GM21786 (cell line): ENCODE measurements around the gene TMPRSS13.

Experiments
- ATAC-seq: cut with Tn5 transposase; IDR thresholded peaks from one replicate; pipeline ENCODE4 v1.9.1; 2021; ENCODE audit not compliant: unreplicated experiment

The TMPRSS13 gene

DNA sequence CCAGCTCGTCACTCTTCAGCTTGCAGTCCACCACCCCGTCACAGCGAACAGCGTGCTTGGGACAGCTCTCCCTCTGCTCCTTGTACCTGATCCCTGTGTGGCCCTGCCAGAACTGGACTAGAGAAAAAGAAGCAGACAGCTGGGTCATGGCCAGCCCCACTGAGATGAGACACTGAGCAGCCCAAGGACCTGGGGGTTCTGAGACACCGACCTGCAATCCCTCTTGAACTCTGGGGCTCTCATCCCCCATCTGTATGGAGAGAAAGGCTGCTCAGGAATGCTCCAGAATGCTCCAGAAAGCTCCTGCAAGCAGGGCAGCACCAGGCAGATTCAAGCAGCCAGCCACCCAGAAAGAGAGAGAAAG is 14.8 kb downstream of the TMPRSS13 start:
- no peak for ATAC-seq

GRCh38 chr11:117913736-117914397 is 15.3 kb downstream of the TMPRSS13 start:
- ATAC-seq, result no peak

- no peak for ATAC-seq
Observed at GRCh38 chr11:117912497-117912896, 16.7 kb downstream of the TMPRSS13 start.

GRCh38 chr11:117911694-117912093 is 17.5 kb downstream of the TMPRSS13 start:
- no peak for ATAC-seq

DNA sequence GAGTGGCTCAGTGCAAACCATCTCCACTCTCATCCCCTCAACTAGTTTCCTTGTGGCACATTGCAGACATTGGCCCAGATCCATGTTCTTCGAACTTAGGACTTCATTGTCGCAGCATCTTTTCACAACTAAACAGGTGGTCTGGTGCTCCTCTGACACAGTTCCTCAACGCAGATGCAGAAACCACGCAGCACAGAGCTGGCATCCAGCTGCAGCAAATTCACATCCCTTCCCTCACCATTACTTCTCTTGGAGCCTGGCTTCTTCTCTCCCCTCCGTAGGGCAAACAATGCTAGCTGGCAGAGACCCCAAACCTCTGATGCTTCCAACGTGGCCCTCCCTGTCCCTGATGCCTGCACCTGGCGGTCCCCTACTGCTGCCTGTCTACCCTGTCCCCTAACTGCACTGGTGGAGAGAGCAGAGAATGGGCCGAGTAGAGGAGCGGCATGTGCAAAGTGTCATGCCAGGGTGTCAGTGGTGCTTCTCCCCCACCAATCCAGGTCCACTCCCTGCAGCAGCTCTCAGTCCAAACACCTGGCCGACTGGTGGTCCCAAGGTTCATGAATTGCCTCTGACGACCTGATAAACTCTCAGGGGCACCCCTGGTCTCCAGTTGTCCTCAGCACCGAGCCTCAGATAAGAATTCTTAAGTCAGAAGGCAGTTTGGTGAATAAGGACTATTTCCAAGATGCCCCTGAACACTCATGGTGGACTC is 18.1 kb downstream of the TMPRSS13 start:
- no peak for ATAC-seq

DNA sequence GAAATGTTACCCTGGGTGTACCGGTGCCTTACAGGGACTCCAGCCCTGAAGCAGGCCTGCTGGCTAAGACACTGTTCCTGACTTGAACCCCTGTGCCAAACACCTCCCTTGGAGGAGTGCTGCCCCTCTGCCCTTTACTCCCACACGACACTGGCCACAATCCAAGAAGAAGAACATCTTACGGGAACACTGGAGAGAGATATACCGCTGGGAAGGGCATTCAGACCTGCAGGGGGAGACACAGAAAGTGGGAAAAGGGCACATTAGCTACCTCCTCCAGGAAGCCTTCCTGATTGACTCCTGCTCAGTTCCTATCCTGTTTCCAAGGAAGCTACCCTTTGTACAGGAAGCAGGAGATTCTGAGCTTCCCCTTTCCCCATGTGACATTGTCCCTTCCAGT is 18.7 kb downstream of the TMPRSS13 start:
- no peak for ATAC-seq

GRCh38 chr11:117909611-117910382 is 19.4 kb downstream of the TMPRSS13 start:
- ATAC-seq, result no peak

DNA sequence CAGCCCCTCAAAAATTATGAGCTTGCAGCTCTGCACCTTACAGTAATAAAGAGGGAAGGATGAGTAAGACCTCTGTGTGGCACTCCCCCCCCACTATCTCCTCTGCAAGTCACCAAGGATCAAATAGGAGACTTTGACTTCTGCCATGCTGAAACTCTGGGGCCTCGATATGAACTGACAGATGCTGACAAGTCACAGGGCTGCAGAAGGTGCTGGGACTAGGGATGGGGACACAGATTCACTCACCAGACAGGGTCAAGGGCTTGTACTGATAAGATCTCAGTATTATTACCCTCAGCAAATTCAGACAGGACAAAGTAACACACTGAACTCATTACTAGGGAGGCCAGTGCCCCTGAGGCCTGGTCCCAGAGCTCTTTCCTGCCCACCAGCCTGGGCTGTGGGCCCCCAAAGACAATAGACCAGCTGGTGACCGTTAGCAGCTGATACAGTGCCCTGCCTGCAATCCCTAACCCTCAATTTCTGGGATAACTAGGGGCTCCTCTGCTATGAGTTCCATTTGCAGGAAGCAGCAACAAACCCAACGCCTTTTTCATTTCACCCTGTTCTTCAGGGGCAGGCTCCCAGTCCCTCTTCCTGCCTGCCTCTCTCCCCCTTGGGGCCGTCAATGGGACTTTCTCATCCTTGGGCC is 20.1 kb downstream of the TMPRSS13 start:
- no peak for ATAC-seq

DNA sequence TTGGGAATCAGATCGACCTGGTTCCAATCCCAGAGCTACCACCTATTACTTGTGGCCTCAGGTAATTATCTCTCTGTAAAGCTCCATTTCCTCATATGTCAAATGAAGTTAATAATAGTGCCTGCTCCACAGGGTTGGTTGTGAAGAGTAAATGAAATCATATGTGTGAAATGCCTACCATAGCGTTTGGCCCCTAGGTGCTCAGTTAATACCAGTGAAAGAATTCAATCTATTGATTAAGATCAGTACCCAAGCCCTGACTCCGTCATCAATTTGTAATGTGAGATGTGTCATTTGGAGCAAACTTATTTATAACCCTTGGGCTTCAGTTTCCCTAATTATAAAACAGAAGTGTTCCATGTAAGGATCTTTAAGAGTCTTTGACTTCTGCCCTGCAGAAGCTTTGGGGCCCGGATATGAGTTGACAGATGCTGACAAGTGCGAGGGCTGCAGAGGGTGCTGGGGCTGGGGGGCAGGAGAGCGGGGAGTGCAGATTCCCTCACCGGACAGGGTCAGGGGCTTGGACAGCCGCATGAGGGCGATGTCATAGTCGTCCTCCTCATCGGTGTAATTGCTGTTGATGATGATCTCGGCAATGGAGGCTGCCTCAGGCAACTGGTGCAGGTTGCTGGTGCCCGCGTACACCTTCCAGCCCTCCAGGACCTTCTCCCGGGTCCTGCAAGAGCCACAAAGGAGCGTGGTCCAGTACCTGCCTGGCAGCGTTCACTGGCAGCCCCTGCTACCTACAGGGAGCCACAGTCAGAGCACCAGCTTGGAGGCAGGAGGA is 20.9 kb downstream of the TMPRSS13 start:
- no peak for ATAC-seq

- ATAC-seq, result no peak
Observed at GRCh38 chr11:117907276-117908108, 21.7 kb downstream of the TMPRSS13 start.

DNA sequence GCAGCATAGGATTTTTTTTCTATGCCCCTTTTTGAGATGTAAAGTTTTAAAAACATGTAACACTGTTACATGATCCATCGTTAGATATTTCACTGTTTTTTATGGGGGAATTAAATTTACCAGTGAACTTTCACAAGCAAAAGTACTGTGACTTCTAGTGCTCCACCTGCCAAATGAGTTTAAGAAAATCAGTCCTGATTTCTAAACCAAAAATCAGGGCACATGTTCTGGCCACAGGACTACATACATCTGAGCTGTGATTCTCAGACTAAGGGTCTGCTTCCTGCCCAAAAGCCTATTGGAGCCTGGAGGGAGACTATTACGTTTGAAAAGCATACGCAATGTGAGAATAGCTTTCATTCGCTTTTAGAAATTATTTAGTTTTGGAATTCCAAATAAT is 22.5 kb downstream of the TMPRSS13 start:
- no peak for ATAC-seq

- no peak for ATAC-seq
Observed at GRCh38 chr11:117906126-117906525, 23.1 kb downstream of the TMPRSS13 start.

DNA sequence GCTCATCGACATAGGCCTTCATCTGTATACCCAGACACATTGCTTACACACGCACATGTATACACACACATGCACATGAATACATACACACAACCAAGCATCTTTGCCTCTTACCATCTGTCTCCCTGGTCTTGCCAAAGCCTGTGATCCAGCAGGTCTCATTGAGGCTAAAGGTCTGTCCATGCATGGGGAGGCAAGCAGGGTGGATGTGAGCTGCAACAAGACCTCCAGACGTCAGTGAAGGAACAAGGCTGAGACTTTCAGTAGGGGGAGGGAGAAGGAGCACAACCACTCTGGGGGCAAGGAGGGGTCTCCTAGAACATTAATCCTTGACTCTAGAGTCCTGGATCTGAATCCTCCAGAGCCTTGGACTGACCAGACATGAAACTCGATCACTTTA is 23.7 kb downstream of the TMPRSS13 start:
- ATAC-seq, result no peak

GRCh38 chr11:117903505-117904382 is 25.5 kb downstream of the TMPRSS13 start:
- ATAC-seq, result no peak

- ATAC-seq, result no peak
Observed at GRCh38 chr11:117902001-117902845, 27.0 kb downstream of the TMPRSS13 start.

DNA sequence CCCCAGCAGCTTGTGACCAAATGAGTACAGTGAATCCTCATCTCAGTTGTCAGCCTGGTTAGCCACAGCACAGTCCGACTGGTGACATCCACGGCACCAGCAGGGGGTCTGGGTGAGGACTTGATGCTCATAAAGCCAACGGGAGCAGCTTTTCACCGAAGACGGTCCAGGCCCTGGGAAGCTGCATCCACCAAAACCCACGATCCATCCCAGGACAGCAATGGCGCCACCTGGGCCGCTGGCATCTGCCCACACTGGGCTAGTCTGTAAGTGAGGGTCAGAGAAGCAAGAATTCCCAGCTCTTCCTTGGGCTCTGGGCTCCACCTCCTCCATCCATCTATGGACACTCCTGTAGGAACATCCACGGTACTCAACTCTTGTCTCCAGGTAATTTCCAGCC is 27.6 kb downstream of the TMPRSS13 start:
- no peak for ATAC-seq

GRCh38 chr11:117900720-117901440 is 28.3 kb downstream of the TMPRSS13 start:
- ATAC-seq, result no peak
